ENCODE results near the gene VSIG2.

VSIG2 gene

GRCh38 chr11:124763156-124763947 is 11.3 kb upstream of the VSIG2 start:
- TF ChIP-seq CTCF (IDR thresholded peaks at IDR 0.05; ENCODE audit: insufficient read depth, low read depth, low read length, missing control alignments): peak; percentile 79
- H3K4me3 ChIP-seq (ENCODE audit: low read length): peak overlapping the region; percentile 51
- peak; percentile 68 for DNase-seq (ENCODE audit: low read depth)

GRCh38 chr11:124762624-124763155 is 10.6 kb upstream of the VSIG2 start:
- no peak for TF ChIP-seq CTCF (IDR thresholded peaks at IDR 0.05; ENCODE audit: insufficient read depth, low read depth, low read length, missing control alignments)
- DNase-seq (ENCODE audit: low read depth): no peak
- peak overlapping the region; percentile 51 for H3K4me3 ChIP-seq (ENCODE audit: low read length)

GRCh38 chr11:124762105-124762623 is 10.1 kb upstream of the VSIG2 start, which contains the start of gene ESAM:
Gene ESAM (minus strand): TSS chr11:124762290. CDS start chr11:124762154, 136 bp downstream.
- no peak for DNase-seq (ENCODE audit: low read depth)
- no peak for TF ChIP-seq CTCF (IDR thresholded peaks at IDR 0.05; ENCODE audit: insufficient read depth, low read depth, low read length, missing control alignments)
- peak within 1 kb of the TSS; percentile 51 for H3K4me3 ChIP-seq (ENCODE audit: low read length)

GRCh38 chr11:124761301-124762104 is 9.4 kb upstream of the VSIG2 start:
- H3K4me3 ChIP-seq (ENCODE audit: low read length): no peak overlapping the region

GRCh38 chr11:124760806-124761205 is 8.8 kb upstream of the VSIG2 start:
- H3K4me3 ChIP-seq (ENCODE audit: low read length): no peak overlapping the region
- no peak for DNase-seq (ENCODE audit: low read depth)
- no peak for TF ChIP-seq CTCF (IDR thresholded peaks at IDR 0.05; ENCODE audit: insufficient read depth, low read depth, low read length, missing control alignments)

More at GRCh38 chr11:124761301-124762104, 9.4 kb upstream of the VSIG2 start:
- TF ChIP-seq CTCF (IDR thresholded peaks at IDR 0.05; ENCODE audit: insufficient read depth, low read depth, low read length, missing control alignments): no peak
- DNase-seq (ENCODE audit: low read depth): no peak

GRCh38 chr11:124760205-124760652 is 8.2 kb upstream of the VSIG2 start:
- H3K4me3 ChIP-seq (ENCODE audit: low read length): no peak overlapping the region

More at GRCh38 chr11:124760205-124760652, 8.2 kb upstream of the VSIG2 start:
- no peak for DNase-seq (ENCODE audit: low read depth)
- TF ChIP-seq CTCF (IDR thresholded peaks at IDR 0.05; ENCODE audit: insufficient read depth, low read depth, low read length, missing control alignments): no peak

All from epithelial cell of esophagus (primary cell).